Measurements from ENCODE around the gene ZNRF2. TPM values are rescaled to one million over a fixed set of nuclear protein-coding genes. Genes with fewer than 3 reads are reported as not detected.
"Not testable (repeated sequence)": the region's sequence is repeated elsewhere in the genome, so short reads cannot be mapped to it uniquely, and the experiment has no call there.

Gene ZNRF2
- total and polyA plus RNA-seq, 2 of the 4 experiments (the other 2 are of a cell fraction), result 0.31 to 0.54 TPM

DNA sequence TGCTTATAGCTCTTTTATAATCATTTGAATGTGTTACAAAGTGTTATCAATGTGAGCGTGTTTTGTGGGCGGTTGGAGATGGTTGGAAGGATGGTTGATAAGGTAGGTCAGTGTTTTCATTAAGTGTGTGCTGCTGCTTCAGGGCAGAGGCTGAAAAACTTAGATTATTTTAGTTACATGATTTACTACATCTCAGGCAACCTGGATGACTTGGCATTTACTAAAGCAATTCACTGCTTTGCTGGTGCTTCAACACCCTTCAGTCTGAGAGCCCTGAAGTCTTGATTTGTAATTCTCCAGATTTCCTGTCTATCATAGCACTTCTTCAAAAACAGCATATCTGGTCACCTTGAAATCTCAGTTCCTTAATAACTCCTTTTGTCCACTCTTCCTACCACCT is 11.9 kb downstream of the ZNRF2 start:
- H2AK5ac ChIP-seq (ENCODE audit: low read depth, low read length); H3K18ac ChIP-seq (ENCODE audit: low read depth, low read length); H3K36me3 ChIP-seq (ENCODE audit: control insufficient read depth, insufficient read depth, low read length); H3K9me1 ChIP-seq (ENCODE audit: insufficient read depth, low read length); DNase-seq; H3K4me1 ChIP-seq (ENCODE audit: control insufficient read depth, insufficient read depth, low read length); H3K9ac ChIP-seq (ENCODE audit: low read depth, low read length); H4K8ac ChIP-seq (ENCODE audit: low read depth in 2 of 2, low read length in 2 of 2); H3K9me3 ChIP-seq (ENCODE audit: control insufficient read depth, insufficient read depth, low read length); ATAC-seq (ENCODE audit: low read depth); H2BK5ac ChIP-seq (ENCODE audit: low read depth, low read length, poor library complexity, severe bottlenecking); H3K4me2 ChIP-seq (ENCODE audit: low read depth, low read length); H2BK20ac ChIP-seq (ENCODE audit: low read depth, low read length); in situ Hi-C loops (cut with MboI; ENCODE audit: low sequenced_read_pairs); H3K23ac ChIP-seq (ENCODE audit: low read depth, low read length); H3K79me1 ChIP-seq (ENCODE audit: low read depth in 1 of 2, low read length in 2 of 2); H3K14ac ChIP-seq (replicated peaks; ENCODE audit: low read depth, low read length); H4K91ac ChIP-seq (ENCODE audit: insufficient read depth, low read depth, low read length); H3K27me3 ChIP-seq (ENCODE audit: control insufficient read depth, insufficient read depth, low read length); H2BK120ac ChIP-seq (ENCODE audit: low read depth, low read length); H2AK9ac ChIP-seq (replicated peaks; ENCODE audit: low read depth, low read length, poor library complexity); H3K56ac ChIP-seq (ENCODE audit: extremely low read depth, insufficient read depth, low read length); dilution Hi-C loops (cut with HindIII; ENCODE audit: low sequenced_read_pairs, unreplicated experiment); H4K20me1 ChIP-seq (ENCODE audit: insufficient read depth, low read length); H2BK15ac ChIP-seq (ENCODE audit: low read depth, low read length); POLR2A ChIA-PET (ENCODE audit: unreplicated experiment); BruUV-seq (replicated peaks); H2AFZ ChIP-seq (replicated peaks; ENCODE audit: low read length, poor library complexity); CTCF ChIA-PET; H3K27ac ChIP-seq (ENCODE audit: insufficient read depth, low read length); H4K5ac ChIP-seq (ENCODE audit: low read depth, low read length); H3K4ac ChIP-seq (ENCODE audit: low read depth, low read length); intact Hi-C loops (cut with micrococcal nuclease); H3K4me3 ChIP-seq (ENCODE audit: insufficient read depth, low read depth, low read length): not testable (repeated sequence)
- no CpG with 5 or more reads among the region's 2 CpGs for WGBS, 2 experiments (ENCODE audit: extremely low coverage in 2 of 2, insufficient read length in 1 of 2)

DNA sequence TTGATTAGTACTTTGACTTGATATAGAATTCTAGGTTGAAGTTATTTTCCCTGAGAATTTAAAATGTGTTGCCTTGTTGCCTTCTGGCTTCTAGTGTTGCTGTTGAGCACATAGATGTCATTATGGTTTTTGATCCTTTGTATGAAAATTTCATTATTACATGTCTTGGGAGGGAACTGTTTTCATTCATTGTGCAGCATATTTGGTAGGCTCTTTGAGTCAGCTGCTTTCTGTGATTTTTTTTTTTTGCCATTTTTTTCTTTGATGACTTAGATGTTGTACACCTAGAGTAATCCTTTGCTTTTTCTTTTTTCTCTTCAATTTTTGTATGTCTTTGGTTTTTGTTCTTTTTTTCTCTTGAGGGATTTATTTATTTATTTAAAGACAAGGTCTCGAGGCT is 13.1 kb downstream of the ZNRF2 start:
- H4K91ac ChIP-seq (ENCODE audit: insufficient read depth, low read depth, low read length); in situ Hi-C loops (cut with MboI; ENCODE audit: low sequenced_read_pairs); intact Hi-C loops (cut with micrococcal nuclease); H3K4ac ChIP-seq (ENCODE audit: low read depth, low read length); H2AK9ac ChIP-seq (replicated peaks; ENCODE audit: low read depth, low read length, poor library complexity); H2AK5ac ChIP-seq (ENCODE audit: low read depth, low read length); H3K27me3 ChIP-seq (ENCODE audit: control insufficient read depth, insufficient read depth, low read length); H3K4me3 ChIP-seq (ENCODE audit: insufficient read depth, low read depth, low read length); DNase-seq; H3K4me1 ChIP-seq (ENCODE audit: control insufficient read depth, insufficient read depth, low read length); H3K9ac ChIP-seq (ENCODE audit: low read depth, low read length); H3K14ac ChIP-seq (replicated peaks; ENCODE audit: low read depth, low read length); H3K79me1 ChIP-seq (ENCODE audit: low read depth in 1 of 2, low read length in 2 of 2); H3K56ac ChIP-seq (ENCODE audit: extremely low read depth, insufficient read depth, low read length); H2BK120ac ChIP-seq (ENCODE audit: low read depth, low read length); ATAC-seq (ENCODE audit: low read depth); H4K5ac ChIP-seq (ENCODE audit: low read depth, low read length); H3K4me2 ChIP-seq (ENCODE audit: low read depth, low read length); H2AFZ ChIP-seq (replicated peaks; ENCODE audit: low read length, poor library complexity); H4K8ac ChIP-seq (ENCODE audit: low read depth in 2 of 2, low read length in 2 of 2); H3K36me3 ChIP-seq (ENCODE audit: control insufficient read depth, insufficient read depth, low read length); H2BK5ac ChIP-seq (ENCODE audit: low read depth, low read length, poor library complexity, severe bottlenecking); H3K18ac ChIP-seq (ENCODE audit: low read depth, low read length); dilution Hi-C loops (cut with HindIII; ENCODE audit: low sequenced_read_pairs, unreplicated experiment); H3K9me1 ChIP-seq (ENCODE audit: insufficient read depth, low read length); H3K27ac ChIP-seq (ENCODE audit: insufficient read depth, low read length); H4K20me1 ChIP-seq (ENCODE audit: insufficient read depth, low read length); H2BK15ac ChIP-seq (ENCODE audit: low read depth, low read length); H3K9me3 ChIP-seq (ENCODE audit: control insufficient read depth, insufficient read depth, low read length); CTCF ChIA-PET; H2BK20ac ChIP-seq (ENCODE audit: low read depth, low read length); BruUV-seq (replicated peaks); H3K23ac ChIP-seq (ENCODE audit: low read depth, low read length); POLR2A ChIA-PET (ENCODE audit: unreplicated experiment): not testable (repeated sequence)
- no CpG with 5 or more reads among the region's 1 CpG for WGBS, 2 experiments (ENCODE audit: extremely low coverage in 2 of 2, insufficient read length in 1 of 2)

All from IMR-90 (cell line).